GM19455 (cell line): ENCODE measurements around the gene HOXC13.

ENCODE experiments used
- ATAC-seq: cut with Tn5 transposase; IDR thresholded peaks from one replicate; pipeline ENCODE4 v1.9.1; 2021; ENCODE audit not compliant: unreplicated experiment

The HOXC13 gene

GRCh38 chr12:53939141-53940108, 794 bp downstream of the HOXC13 start:
- no peak for ATAC-seq

- no peak for ATAC-seq
Measured at GRCh38 chr12:53940443-53941014, 1.9 kb downstream of the HOXC13 start.

GRCh38 chr12:53941187-53941586, 2.6 kb downstream of the HOXC13 start:
- ATAC-seq = no peak

- no peak for ATAC-seq
Measured at GRCh38 chr12:53941750-53942149, 3.1 kb downstream of the HOXC13 start.

GRCh38 chr12:53942467-53942997, 3.9 kb downstream of the HOXC13 start:
- no peak for ATAC-seq

- ATAC-seq = no peak
Measured at GRCh38 chr12:53944209-53944608, 5.6 kb downstream of the HOXC13 start.

- ATAC-seq = no peak
Measured at GRCh38 chr12:53944907-53945847, 6.5 kb downstream of the HOXC13 start.

- no peak for ATAC-seq
Measured at GRCh38 chr12:53947743-53948142, 9.1 kb downstream of the HOXC13 start.

GRCh38 chr12:53948650-53949593, 10.3 kb downstream of the HOXC13 start:
- no peak for ATAC-seq

- no peak for ATAC-seq
Measured at GRCh38 chr12:53949631-53950436, 11.2 kb downstream of the HOXC13 start.

- ATAC-seq = no peak
Measured at GRCh38 chr12:53950437-53950773, 11.8 kb downstream of the HOXC13 start.

GRCh38 chr12:53950789-53951576, 12.4 kb downstream of the HOXC13 start:
- ATAC-seq = no peak

- no peak for ATAC-seq
Measured at GRCh38 chr12:53951577-53952334, 13.1 kb downstream of the HOXC13 start.

- ATAC-seq = no peak
Measured at GRCh38 chr12:53952335-53952694, 13.7 kb downstream of the HOXC13 start.

GRCh38 chr12:53952871-53953734, 14.5 kb downstream of the HOXC13 start:
- ATAC-seq = no peak

- ATAC-seq = no peak
Measured at GRCh38 chr12:53953831-53954693, 15.4 kb downstream of the HOXC13 start.
